HG03196 (cell line): ENCODE measurements around the gene LGALS14.

Source experiments
- ATAC-seq: cut with Tn5 transposase; IDR thresholded peaks from one replicate; pipeline ENCODE4 v1.9.1; 2021; ENCODE audit not compliant: unreplicated experiment

The LGALS14 gene

DNA sequence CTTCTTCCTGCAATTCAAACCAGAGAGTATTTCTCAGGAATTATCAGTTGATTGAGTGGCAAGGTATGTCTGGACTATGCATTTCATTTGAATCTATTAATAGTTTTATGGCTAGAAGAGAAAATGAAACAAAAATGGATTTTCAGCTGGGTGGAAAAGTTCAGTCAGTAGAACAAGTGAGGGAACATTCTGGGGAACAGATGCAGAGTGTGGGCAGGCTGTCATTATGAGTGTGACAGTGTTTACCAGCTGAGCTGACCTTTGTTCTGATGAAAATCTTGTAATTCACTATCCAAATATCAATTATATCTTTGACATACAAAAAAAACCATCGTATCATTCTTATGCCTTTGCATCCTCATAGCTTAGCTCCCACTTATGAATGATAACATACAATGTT, 36.1 kb downstream of the LGALS14 start:
- ATAC-seq = no peak

DNA sequence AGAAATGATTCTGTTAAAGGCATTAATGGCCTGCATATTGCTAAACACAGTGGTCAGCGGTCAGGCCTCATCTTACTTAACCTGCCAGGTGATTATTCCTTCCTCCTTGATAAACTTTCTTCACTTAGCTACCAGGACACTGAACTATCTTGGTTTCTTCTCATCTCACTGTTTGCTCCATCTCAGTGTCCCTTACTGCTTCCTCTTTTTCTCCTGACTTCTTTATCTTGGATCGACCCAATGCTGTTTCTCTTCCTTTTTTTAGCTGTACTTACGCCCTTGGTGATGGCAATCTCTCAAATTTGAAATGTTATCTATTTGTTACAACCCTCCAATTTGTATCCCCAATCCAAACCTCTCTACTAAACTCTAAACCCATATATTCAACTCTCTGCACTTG, 41.4 kb downstream of the LGALS14 start:
- ATAC-seq = no peak

- ATAC-seq = no peak
Observed at GRCh38 chr19:39746836-39747529, 42.7 kb downstream of the LGALS14 start.

GRCh38 chr19:39749981-39750380, 45.7 kb downstream of the LGALS14 start:
- no peak for ATAC-seq

GRCh38 chr19:39752390-39752789, 48.1 kb downstream of the LGALS14 start:
- ATAC-seq = no peak

GRCh38 chr19:39752795-39753194, 48.5 kb downstream of the LGALS14 start:
- ATAC-seq = no peak

GRCh38 chr19:39754544-39754943, 50.3 kb downstream of the LGALS14 start:
- ATAC-seq = no peak

GRCh38 chr19:39754971-39755370, 50.7 kb downstream of the LGALS14 start:
- no peak for ATAC-seq
